ENCODE results near the gene SPEM2.

Gene SPEM2

DNA sequence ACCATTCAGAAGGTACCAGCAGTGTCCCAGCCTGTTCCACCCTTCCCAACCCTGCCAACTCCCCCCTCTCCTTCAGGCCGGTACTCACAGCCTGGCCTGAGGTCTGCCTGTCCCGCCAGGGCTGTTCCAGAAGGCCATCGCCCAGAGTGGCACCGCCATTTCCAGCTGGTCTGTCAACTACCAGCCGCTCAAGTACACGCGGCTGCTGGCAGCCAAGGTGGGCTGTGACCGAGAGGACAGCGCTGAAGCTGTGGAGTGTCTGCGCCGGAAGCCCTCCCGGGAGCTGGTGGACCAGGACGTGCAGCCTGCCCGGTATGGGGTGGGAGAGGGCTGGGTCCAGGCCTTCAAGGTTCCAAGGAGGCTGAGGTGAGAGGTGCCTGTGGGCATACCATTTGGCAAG lies 10.6 kb upstream of the SPEM2 start:
- TF ChIP-seq, protein P1, sequence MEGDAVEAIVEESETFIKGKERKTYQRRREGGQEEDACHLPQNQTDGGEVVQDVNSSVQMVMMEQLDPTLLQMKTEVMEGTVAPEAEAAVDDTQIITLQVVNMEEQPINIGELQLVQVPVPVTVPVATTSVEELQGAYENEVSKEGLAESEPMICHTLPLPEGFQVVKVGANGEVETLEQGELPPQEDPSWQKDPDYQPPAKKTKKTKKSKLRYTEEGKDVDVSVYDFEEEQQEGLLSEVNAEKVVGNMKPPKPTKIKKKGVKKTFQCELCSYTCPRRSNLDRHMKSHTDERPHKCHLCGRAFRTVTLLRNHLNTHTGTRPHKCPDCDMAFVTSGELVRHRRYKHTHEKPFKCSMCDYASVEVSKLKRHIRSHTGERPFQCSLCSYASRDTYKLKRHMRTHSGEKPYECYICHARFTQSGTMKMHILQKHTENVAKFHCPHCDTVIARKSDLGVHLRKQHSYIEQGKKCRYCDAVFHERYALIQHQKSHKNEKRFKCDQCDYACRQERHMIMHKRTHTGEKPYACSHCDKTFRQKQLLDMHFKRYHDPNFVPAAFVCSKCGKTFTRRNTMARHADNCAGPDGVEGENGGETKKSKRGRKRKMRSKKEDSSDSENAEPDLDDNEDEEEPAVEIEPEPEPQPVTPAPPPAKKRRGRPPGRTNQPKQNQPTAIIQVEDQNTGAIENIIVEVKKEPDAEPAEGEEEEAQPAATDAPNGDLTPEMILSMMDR (IDR thresholded peaks at IDR 0.05; ENCODE audit: low read depth, low read length, missing control alignments): no peak
- no peak for DNase-seq (ENCODE audit: low read depth)
- no peak overlapping the region for H3K4me3 ChIP-seq (ENCODE audit: low read depth, low read length)

DNA sequence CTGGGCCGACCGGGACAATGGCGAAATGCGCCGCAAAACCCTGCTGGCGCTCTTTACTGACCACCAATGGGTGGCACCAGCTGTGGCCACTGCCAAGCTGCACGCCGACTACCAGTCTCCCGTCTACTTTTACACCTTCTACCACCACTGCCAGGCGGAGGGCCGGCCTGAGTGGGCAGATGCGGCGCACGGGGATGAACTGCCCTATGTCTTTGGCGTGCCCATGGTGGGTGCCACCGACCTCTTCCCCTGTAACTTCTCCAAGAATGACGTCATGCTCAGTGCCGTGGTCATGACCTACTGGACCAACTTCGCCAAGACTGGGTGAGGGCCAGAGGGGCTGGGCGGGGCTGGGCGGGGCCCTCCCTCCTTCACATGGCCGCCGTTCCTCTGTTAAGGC lies 9.6 kb upstream of the SPEM2 start:
- no peak overlapping the region for H3K4me3 ChIP-seq (ENCODE audit: low read depth, low read length)
- DNase-seq (ENCODE audit: low read depth): no peak
- TF ChIP-seq, protein P1 (IDR thresholded peaks at IDR 0.05; ENCODE audit: low read depth, low read length, missing control alignments): no peak

DNA sequence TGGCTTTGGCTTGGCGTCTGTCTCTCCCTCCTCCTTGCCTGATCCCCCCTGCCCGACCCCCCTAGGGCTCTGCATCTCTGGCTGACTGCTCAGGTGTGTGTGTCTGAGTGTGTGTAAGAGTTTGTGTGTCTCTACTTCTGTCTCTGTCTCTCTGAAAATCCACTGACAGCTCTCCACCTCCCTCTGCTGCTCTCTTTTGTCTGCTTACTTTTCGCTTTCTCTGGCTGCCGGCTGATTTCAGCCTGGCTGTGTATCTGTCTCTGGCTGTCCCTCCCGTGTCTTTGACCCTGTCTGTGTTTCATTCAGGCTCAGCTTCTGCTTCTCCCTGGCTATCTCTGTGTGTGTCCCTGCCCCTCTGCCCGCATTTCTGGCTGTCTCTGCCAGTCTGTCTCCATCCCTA lies 9.1 kb upstream of the SPEM2 start:
- DNase-seq (ENCODE audit: low read depth): no peak
- TF ChIP-seq, protein P1 (IDR thresholded peaks at IDR 0.05; ENCODE audit: low read depth, low read length, missing control alignments): peak; percentile 19
- no peak overlapping the region for H3K4me3 ChIP-seq (ENCODE audit: low read depth, low read length)

DNA sequence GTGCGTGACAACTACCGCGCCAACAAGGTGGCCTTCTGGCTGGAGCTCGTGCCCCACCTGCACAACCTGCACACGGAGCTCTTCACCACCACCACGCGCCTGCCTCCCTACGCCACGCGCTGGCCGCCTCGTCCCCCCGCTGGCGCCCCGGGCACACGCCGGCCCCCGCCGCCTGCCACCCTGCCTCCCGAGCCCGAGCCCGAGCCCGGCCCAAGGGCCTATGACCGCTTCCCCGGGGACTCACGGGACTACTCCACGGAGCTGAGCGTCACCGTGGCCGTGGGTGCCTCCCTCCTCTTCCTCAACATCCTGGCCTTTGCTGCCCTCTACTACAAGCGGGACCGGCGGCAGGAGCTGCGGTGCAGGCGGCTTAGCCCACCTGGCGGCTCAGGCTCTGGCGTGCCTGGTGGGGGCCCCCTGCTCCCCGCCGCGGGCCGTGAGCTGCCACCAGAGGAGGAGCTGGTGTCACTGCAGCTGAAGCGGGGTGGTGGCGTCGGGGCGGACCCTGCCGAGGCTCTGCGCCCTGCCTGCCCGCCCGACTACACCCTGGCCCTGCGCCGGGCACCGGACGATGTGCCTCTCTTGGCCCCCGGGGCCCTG lies 8.3 kb upstream of the SPEM2 start:
- no peak for DNase-seq (ENCODE audit: low read depth)
- TF ChIP-seq, protein P1 (IDR thresholded peaks at IDR 0.05; ENCODE audit: low read depth, low read length, missing control alignments): no peak
- H3K4me3 ChIP-seq (ENCODE audit: low read depth, low read length): no peak overlapping the region

DNA sequence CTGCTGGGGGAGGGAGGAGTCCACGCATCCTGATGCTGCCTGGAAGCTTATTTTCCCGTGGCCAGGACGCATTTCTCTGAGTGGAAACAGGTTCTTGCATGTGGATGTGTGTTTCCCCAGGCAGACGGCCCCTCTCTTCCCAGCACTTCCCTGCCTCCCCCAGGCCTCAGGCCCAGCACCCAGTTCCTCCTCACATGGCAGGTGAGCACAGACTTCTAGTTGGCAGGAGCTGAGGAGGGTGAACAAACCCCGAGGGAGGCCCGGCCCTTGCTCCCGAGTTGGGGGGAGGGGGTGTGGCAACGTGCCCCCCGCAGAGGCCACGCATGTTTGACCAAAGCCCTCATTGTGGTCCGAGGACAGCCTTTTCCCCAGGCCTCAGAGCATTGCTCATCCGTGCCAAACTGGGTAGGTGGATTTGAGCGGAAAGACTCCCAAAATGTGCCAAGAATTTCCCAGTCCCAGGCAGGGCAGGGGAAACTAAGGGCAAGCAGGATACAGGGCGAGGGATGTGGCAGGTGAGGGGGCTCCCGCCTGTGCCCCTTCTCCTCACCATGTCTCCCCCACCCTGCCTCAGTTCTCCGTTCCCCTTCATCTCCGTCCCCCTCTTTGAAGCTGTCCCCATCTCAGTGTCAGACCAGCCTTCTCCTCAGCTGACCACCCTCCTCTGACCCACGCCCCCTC lies 6.8 kb upstream of the SPEM2 start:
- no peak overlapping the region for H3K4me3 ChIP-seq (ENCODE audit: low read depth, low read length)
- DNase-seq (ENCODE audit: low read depth): no peak
- TF ChIP-seq, protein P1 (IDR thresholded peaks at IDR 0.05; ENCODE audit: low read depth, low read length, missing control alignments): no peak

DNA sequence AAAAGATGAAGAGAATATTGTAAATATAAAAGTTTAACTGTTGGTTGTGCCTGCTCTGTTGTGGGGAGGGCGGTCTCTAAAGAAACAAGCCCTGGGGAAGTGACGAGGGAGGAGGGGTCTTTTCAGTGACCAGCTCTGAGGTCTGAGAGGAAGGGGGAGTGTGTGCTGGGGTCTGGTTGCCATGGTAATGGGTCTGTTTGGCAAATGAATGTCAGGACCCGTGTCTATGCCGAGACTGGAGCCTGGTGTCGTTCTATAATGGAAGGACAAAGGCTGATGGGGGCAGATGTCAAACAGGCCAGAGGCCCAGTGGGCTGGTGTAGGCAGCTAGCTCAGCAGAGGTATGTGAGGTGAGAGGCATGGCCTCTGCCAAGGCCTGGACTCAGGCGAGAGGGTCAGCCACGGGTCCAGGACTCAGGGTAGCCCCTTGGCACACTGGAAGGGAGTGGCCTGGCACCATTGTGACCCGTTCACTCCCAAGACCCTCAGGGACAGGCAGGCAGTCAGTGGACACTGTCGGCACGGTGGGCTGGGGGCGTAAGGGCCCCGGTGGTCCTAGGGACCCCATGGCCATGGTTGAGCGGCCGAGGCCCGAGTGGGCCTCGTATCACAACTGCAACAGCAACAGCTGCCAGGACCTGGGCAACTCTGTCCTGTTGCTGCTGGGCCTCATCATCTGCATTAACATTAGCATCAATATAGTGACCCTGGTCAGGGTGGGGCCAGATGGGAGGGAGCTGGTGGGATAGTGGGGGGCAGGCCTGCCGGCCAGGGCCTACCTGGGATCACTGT lies 5.4 kb upstream of the SPEM2 start, which contains the start of gene SPEM1:
Gene SPEM1, plus strand, starts transcription at position 506 of the 792 bp plus-strand sequence. Its CDS starts 61 bp downstream, at position 567.
- no peak within 1 kb of the TSS for H3K4me3 ChIP-seq (ENCODE audit: low read depth, low read length)
- no peak for DNase-seq (ENCODE audit: low read depth)
- TF ChIP-seq, protein P1 (IDR thresholded peaks at IDR 0.05; ENCODE audit: low read depth, low read length, missing control alignments): no peak

Measured in GM12864 (cell line).